GM21367 (cell line): Measurements from ENCODE around the gene SVEP1.
"Not testable (repeated sequence)": the region's sequence is repeated elsewhere in the genome, so short reads cannot be mapped to it uniquely, and the experiment has no call there.

Source experiments
- ATAC-seq: cut with Tn5 transposase; IDR thresholded peaks from one replicate; pipeline ENCODE4 v1.9.1; 2021; ENCODE audit not compliant: unreplicated experiment

The SVEP1 gene

GRCh38 chr9:110579862-110580219, 300 bp upstream of the SVEP1 start:
- ATAC-seq, result no peak

- no peak for ATAC-seq
Observed at GRCh38 chr9:110578575-110579033, 937 bp downstream of the SVEP1 start.

- no peak for ATAC-seq
Observed at GRCh38 chr9:110575945-110576344, 3.6 kb downstream of the SVEP1 start.

- no peak for ATAC-seq
Observed at GRCh38 chr9:110575169-110575568, 4.4 kb downstream of the SVEP1 start.

GRCh38 chr9:110573305-110573704, 6.2 kb downstream of the SVEP1 start:
- no peak for ATAC-seq

GRCh38 chr9:110571801-110572483, 7.6 kb downstream of the SVEP1 start:
- ATAC-seq, result no peak

GRCh38 chr9:110566156-110566555, 13.4 kb downstream of the SVEP1 start:
- ATAC-seq, result no peak

- no peak for ATAC-seq
Observed at GRCh38 chr9:110561826-110562225, 17.7 kb downstream of the SVEP1 start.

- no peak for ATAC-seq
Observed at GRCh38 chr9:110559869-110560268, 19.7 kb downstream of the SVEP1 start.

- ATAC-seq, result no peak
Observed at GRCh38 chr9:110555551-110556331, 23.8 kb downstream of the SVEP1 start.

- no peak for ATAC-seq
Observed at GRCh38 chr9:110546411-110546871, 33.1 kb downstream of the SVEP1 start.

- ATAC-seq, result no peak
Observed at GRCh38 chr9:110545705-110546104, 33.8 kb downstream of the SVEP1 start.

- no peak for ATAC-seq
Observed at GRCh38 chr9:110543631-110544051, 35.9 kb downstream of the SVEP1 start.

GRCh38 chr9:110541950-110542349, 37.6 kb downstream of the SVEP1 start:
- ATAC-seq, result no peak

GRCh38 chr9:110538647-110539041, 40.9 kb downstream of the SVEP1 start:
- no peak for ATAC-seq

GRCh38 chr9:110537841-110538646, 41.5 kb downstream of the SVEP1 start:
- ATAC-seq, result no peak

- ATAC-seq, result no peak
Observed at GRCh38 chr9:110536822-110537221, 42.7 kb downstream of the SVEP1 start.

GRCh38 chr9:110534162-110534561, 45.4 kb downstream of the SVEP1 start:
- ATAC-seq, result not testable (repeated sequence)

GRCh38 chr9:110532908-110533665, 46.5 kb downstream of the SVEP1 start:
- ATAC-seq, result no peak

GRCh38 chr9:110531776-110532175, 47.8 kb downstream of the SVEP1 start:
- ATAC-seq, result no peak

GRCh38 chr9:110531241-110531640, 48.3 kb downstream of the SVEP1 start:
- ATAC-seq, result not testable (repeated sequence)
